ENCODE measurements around the gene SMIM28.
"Not testable (repeated sequence)": the region's sequence is repeated elsewhere in the genome, so short reads cannot be mapped to it uniquely, and the experiment has no call there.

SMIM28 gene

GRCh38 chr6:138346302-138347195, 31.2 kb upstream of the SMIM28 start:
- no peak for ATAC-seq (replicated peaks; ENCODE audit: extremely low read depth, poor library complexity, severe bottlenecking)
- Mint-ChIP-seq H3K9me3 (no peaks in the 10 kb centered on the region), H3K4me3 (no peak overlapping the region), H3K27ac (ENCODE audit: low read depth) (no peak overlapping the region), H3K4me1 (no peaks in the 10 kb centered on the region), H3K27me3 (peaks cover 29% of the 10 kb centered on the region), H3K36me3 (ENCODE audit: insufficient read depth) (no peaks in the 10 kb centered on the region)
- DNase-seq (ENCODE audit: low spot score in 2 of 2): no peak

- no peak for DNase-seq (ENCODE audit: low spot score in 2 of 2)
- no peaks in the 10 kb centered on the region for H3K4me1 Mint-ChIP-seq
- H3K27ac Mint-ChIP-seq (ENCODE audit: low read depth): no peak overlapping the region
- no peaks in the 10 kb centered on the region for H3K9me3 Mint-ChIP-seq
- no peaks in the 10 kb centered on the region for H3K36me3 Mint-ChIP-seq (ENCODE audit: insufficient read depth)
- ATAC-seq (replicated peaks; ENCODE audit: extremely low read depth, poor library complexity, severe bottlenecking): no peak
- peaks cover 20% of the 10 kb centered on the region for H3K27me3 Mint-ChIP-seq
- no peak overlapping the region for H3K4me3 Mint-ChIP-seq
Measured at GRCh38 chr6:138347864-138348263, 29.8 kb upstream of the SMIM28 start.

GRCh38 chr6:138349891-138350290, 27.8 kb upstream of the SMIM28 start:
- ATAC-seq (replicated peaks; ENCODE audit: extremely low read depth, poor library complexity, severe bottlenecking) (no peak), DNase-seq (ENCODE audit: low spot score in 2 of 2) (no peak)
- H3K9me3 Mint-ChIP-seq: no peaks in the 10 kb centered on the region
- no peak overlapping the region for H3K4me3 Mint-ChIP-seq
- peaks cover 26% of the 10 kb centered on the region for H3K27me3 Mint-ChIP-seq
- no peak overlapping the region for H3K27ac Mint-ChIP-seq (ENCODE audit: low read depth)
- no peaks in the 10 kb centered on the region for H3K4me1 Mint-ChIP-seq
- H3K36me3 Mint-ChIP-seq (ENCODE audit: insufficient read depth): no peaks in the 10 kb centered on the region

- H3K9me3 Mint-ChIP-seq: no peaks in the 10 kb centered on the region
- no peak overlapping the region for H3K4me3 Mint-ChIP-seq
Measured at GRCh38 chr6:138357928-138358327, 19.8 kb upstream of the SMIM28 start.

GRCh38 chr6:138368684-138369083, 9.0 kb upstream of the SMIM28 start:
- not testable (repeated sequence) for DNase-seq (ENCODE audit: low spot score in 2 of 2); H3K36me3 Mint-ChIP-seq (ENCODE audit: insufficient read depth); ATAC-seq (replicated peaks; ENCODE audit: extremely low read depth, poor library complexity, severe bottlenecking); H3K27ac Mint-ChIP-seq (ENCODE audit: low read depth); H3K4me1 Mint-ChIP-seq; H3K4me3 Mint-ChIP-seq; H3K9me3 Mint-ChIP-seq
- peaks cover 42% of the 10 kb centered on the region for H3K27me3 Mint-ChIP-seq

More at GRCh38 chr6:138357928-138358327, 19.8 kb upstream of the SMIM28 start:
- Mint-ChIP-seq H3K36me3 (ENCODE audit: insufficient read depth) (peaks cover 1% of the 10 kb centered on the region), H3K27me3 (peaks cover 49% of the 10 kb centered on the region), H3K27ac (ENCODE audit: low read depth) (no peak overlapping the region), H3K4me1 (no peaks in the 10 kb centered on the region)
- ATAC-seq (replicated peaks; ENCODE audit: extremely low read depth, poor library complexity, severe bottlenecking): no peak
- DNase-seq (ENCODE audit: low spot score in 2 of 2): no peak

GRCh38 chr6:138370631-138371451, 6.9 kb upstream of the SMIM28 start:
- no peak for ATAC-seq (replicated peaks; ENCODE audit: extremely low read depth, poor library complexity, severe bottlenecking)

GRCh38 chr6:138371452-138371711, 6.3 kb upstream of the SMIM28 start:
- no peak for ATAC-seq (replicated peaks; ENCODE audit: extremely low read depth, poor library complexity, severe bottlenecking)
- no peaks in the 10 kb centered on the region for H3K4me1 Mint-ChIP-seq
- H3K27me3 Mint-ChIP-seq: peaks cover 17% of the 10 kb centered on the region
- H3K27ac Mint-ChIP-seq (ENCODE audit: low read depth): no peak overlapping the region
- no peaks in the 10 kb centered on the region for H3K36me3 Mint-ChIP-seq (ENCODE audit: insufficient read depth)
- H3K4me3 Mint-ChIP-seq: no peak overlapping the region
- no peaks in the 10 kb centered on the region for H3K9me3 Mint-ChIP-seq
- no peak for DNase-seq (ENCODE audit: low spot score in 2 of 2)

More at GRCh38 chr6:138370631-138371451, 6.9 kb upstream of the SMIM28 start:
- H3K27me3 Mint-ChIP-seq: peaks cover 22% of the 10 kb centered on the region
- H3K9me3 Mint-ChIP-seq: no peaks in the 10 kb centered on the region
- DNase-seq (ENCODE audit: low spot score in 2 of 2): no peak
- H3K4me3 Mint-ChIP-seq: no peak overlapping the region
- H3K4me1 Mint-ChIP-seq: no peaks in the 10 kb centered on the region
- H3K36me3 Mint-ChIP-seq (ENCODE audit: insufficient read depth): no peaks in the 10 kb centered on the region
- no peak overlapping the region for H3K27ac Mint-ChIP-seq (ENCODE audit: low read depth)

- H3K27ac Mint-ChIP-seq (ENCODE audit: low read depth): no peak overlapping the region
- H3K36me3 Mint-ChIP-seq (ENCODE audit: insufficient read depth): no peaks in the 10 kb centered on the region
- no peak for ATAC-seq (replicated peaks; ENCODE audit: extremely low read depth, poor library complexity, severe bottlenecking)
- no peak for DNase-seq (ENCODE audit: low spot score in 2 of 2)
- peaks cover 13% of the 10 kb centered on the region for H3K27me3 Mint-ChIP-seq
- no peak overlapping the region for H3K4me3 Mint-ChIP-seq
- H3K9me3 Mint-ChIP-seq: no peaks in the 10 kb centered on the region
- H3K4me1 Mint-ChIP-seq: no peaks in the 10 kb centered on the region
Measured at GRCh38 chr6:138371720-138372119, 6.0 kb upstream of the SMIM28 start.

GRCh38 chr6:138372711-138373463, 4.8 kb upstream of the SMIM28 start:
- Mint-ChIP-seq H3K4me1 (no peaks in the 10 kb centered on the region), H3K9me3 (no peaks in the 10 kb centered on the region), H3K27ac (ENCODE audit: low read depth) (no peak overlapping the region), H3K4me3 (no peak overlapping the region), H3K27me3 (peaks cover 2% of the 10 kb centered on the region), H3K36me3 (ENCODE audit: insufficient read depth) (no peaks in the 10 kb centered on the region)
- ATAC-seq (replicated peaks; ENCODE audit: extremely low read depth, poor library complexity, severe bottlenecking) (no peak), DNase-seq (ENCODE audit: low spot score in 2 of 2) (no peak)

GRCh38 chr6:138374230-138374629, 3.5 kb upstream of the SMIM28 start:
- ATAC-seq (replicated peaks; ENCODE audit: extremely low read depth, poor library complexity, severe bottlenecking): no peak
- Mint-ChIP-seq H3K27ac (ENCODE audit: low read depth) (no peak overlapping the region), H3K9me3 (no peaks in the 10 kb centered on the region), H3K4me3 (no peak overlapping the region), H3K36me3 (ENCODE audit: insufficient read depth) (no peaks in the 10 kb centered on the region), H3K4me1 (no peaks in the 10 kb centered on the region), H3K27me3 (no peaks in the 10 kb centered on the region)
- no peak for DNase-seq (ENCODE audit: low spot score in 2 of 2)

GRCh38 chr6:138374815-138375214, 2.9 kb upstream of the SMIM28 start:
- Mint-ChIP-seq H3K9me3 (no peaks in the 10 kb centered on the region), H3K36me3 (ENCODE audit: insufficient read depth) (no peaks in the 10 kb centered on the region), H3K27ac (ENCODE audit: low read depth) (no peak overlapping the region), H3K4me3 (no peak overlapping the region), H3K4me1 (no peaks in the 10 kb centered on the region), H3K27me3 (no peaks in the 10 kb centered on the region)
- DNase-seq (ENCODE audit: low spot score in 2 of 2) (no peak), ATAC-seq (replicated peaks; ENCODE audit: extremely low read depth, poor library complexity, severe bottlenecking) (no peak)

GRCh38 chr6:138377042-138377441, 663 bp upstream of the SMIM28 start:
- H3K4me3 Mint-ChIP-seq: no peak overlapping the region
- ATAC-seq (replicated peaks; ENCODE audit: extremely low read depth, poor library complexity, severe bottlenecking) (no peak), DNase-seq (ENCODE audit: low spot score in 2 of 2) (no peak)
- no peaks in the 10 kb centered on the region for H3K36me3 Mint-ChIP-seq (ENCODE audit: insufficient read depth)
- no peak overlapping the region for H3K27ac Mint-ChIP-seq (ENCODE audit: low read depth)
- H3K9me3 Mint-ChIP-seq: no peaks in the 10 kb centered on the region
- no peaks in the 10 kb centered on the region for H3K27me3 Mint-ChIP-seq
- H3K4me1 Mint-ChIP-seq: no peaks in the 10 kb centered on the region

Measured in central memory CD8-positive, alpha-beta T cell (primary cell).